ENCODE results near the gene ACBD6.

ACBD6 gene

DNA sequence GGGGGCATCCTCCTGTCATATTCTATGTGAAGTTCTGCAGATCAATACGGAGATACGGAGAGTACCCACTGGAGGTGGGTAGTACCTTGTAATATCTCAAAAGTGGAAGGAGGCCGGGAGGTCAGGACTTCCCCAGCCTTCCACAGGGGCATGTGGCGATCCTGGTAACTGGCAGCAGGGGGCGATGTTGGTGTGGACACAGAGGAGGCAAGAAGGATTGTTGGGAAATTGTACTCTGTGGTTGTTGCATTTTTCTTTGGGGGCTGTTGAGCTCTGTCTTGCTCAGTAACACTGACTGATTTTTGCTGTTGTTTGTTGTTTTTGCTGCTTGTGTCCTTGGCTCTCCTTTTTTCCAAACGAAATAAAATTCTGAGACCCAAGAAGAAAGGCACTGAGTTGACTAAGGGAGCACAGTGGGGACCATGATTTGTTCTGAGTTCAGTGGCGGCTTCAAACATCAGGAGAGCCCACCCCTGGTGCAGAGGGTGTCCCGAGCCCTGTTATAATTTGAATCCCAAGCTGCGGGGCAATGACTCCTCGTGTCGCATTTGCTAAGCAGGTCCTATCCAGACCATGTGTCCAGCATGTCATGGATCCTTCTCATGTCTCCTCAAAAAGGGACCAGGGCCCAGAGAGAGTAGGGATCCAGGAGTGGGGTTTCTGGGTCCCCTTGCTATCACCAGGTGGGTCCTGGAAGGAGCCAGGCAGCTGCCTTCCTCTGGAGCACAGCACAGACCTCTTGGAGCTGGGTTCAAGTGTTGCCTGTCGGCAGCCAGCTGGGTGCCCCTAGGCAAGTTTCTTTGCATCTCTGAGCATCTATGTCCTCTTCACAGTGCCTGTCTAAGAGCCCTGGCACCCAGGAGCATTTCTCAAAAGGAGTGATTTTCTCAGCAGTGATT lies 249.5 kb downstream of the ACBD6 start:
- no peak overlapping the region for H3K27ac ChIP-seq (ENCODE audit: poor library complexity, severe bottlenecking)
- H3K9me3 ChIP-seq (ENCODE audit: severe bottlenecking), result no peaks in the 10 kb centered on the region
- H3K36me3 ChIP-seq (ENCODE audit: low read depth), result no peaks in the 10 kb centered on the region
- H3K27me3 ChIP-seq (ENCODE audit: insufficient read depth, poor library complexity, severe bottlenecking), result no peaks in the 10 kb centered on the region
- H3K4me3 ChIP-seq (ENCODE audit: severe bottlenecking), result no peak overlapping the region
- DNase-seq (ENCODE audit: low spot score) (no peak), ATAC-seq (ENCODE audit: low read depth) (peak; percentile 46; the same call in 2 of the 3 replicates)
- no peaks in the 10 kb centered on the region for H3K4me1 ChIP-seq (ENCODE audit: insufficient read depth, poor library complexity, severe bottlenecking)
- TF ChIP-seq, protein P1, sequence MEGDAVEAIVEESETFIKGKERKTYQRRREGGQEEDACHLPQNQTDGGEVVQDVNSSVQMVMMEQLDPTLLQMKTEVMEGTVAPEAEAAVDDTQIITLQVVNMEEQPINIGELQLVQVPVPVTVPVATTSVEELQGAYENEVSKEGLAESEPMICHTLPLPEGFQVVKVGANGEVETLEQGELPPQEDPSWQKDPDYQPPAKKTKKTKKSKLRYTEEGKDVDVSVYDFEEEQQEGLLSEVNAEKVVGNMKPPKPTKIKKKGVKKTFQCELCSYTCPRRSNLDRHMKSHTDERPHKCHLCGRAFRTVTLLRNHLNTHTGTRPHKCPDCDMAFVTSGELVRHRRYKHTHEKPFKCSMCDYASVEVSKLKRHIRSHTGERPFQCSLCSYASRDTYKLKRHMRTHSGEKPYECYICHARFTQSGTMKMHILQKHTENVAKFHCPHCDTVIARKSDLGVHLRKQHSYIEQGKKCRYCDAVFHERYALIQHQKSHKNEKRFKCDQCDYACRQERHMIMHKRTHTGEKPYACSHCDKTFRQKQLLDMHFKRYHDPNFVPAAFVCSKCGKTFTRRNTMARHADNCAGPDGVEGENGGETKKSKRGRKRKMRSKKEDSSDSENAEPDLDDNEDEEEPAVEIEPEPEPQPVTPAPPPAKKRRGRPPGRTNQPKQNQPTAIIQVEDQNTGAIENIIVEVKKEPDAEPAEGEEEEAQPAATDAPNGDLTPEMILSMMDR (IDR thresholded peaks at IDR 0.05; ENCODE audit: poor library complexity, severe bottlenecking), result peak; percentile 79

- no peaks in the 10 kb centered on the region for H3K27me3 ChIP-seq (ENCODE audit: insufficient read depth, poor library complexity, severe bottlenecking)
- H3K9me3 ChIP-seq (ENCODE audit: severe bottlenecking), result no peaks in the 10 kb centered on the region
- H3K4me1 ChIP-seq (ENCODE audit: insufficient read depth, poor library complexity, severe bottlenecking), result no peaks in the 10 kb centered on the region
- no peak for ATAC-seq (ENCODE audit: low read depth)
- no peak overlapping the region for H3K4me3 ChIP-seq (ENCODE audit: severe bottlenecking)
- no peaks in the 10 kb centered on the region for H3K36me3 ChIP-seq (ENCODE audit: low read depth)
- DNase-seq (ENCODE audit: low spot score), result no peak
- H3K27ac ChIP-seq (ENCODE audit: poor library complexity, severe bottlenecking), result no peak overlapping the region
- TF ChIP-seq, protein P1 (IDR thresholded peaks at IDR 0.05; ENCODE audit: poor library complexity, severe bottlenecking), result no peak
These were observed 250.7 kb downstream of the ACBD6 start for GRCh38 chr1:180251526-180252305.

- ATAC-seq (ENCODE audit: low read depth) (no peak), DNase-seq (ENCODE audit: low spot score) (no peak)
- no peaks in the 10 kb centered on the region for H3K36me3 ChIP-seq (ENCODE audit: low read depth)
- H3K9me3 ChIP-seq (ENCODE audit: severe bottlenecking), result no peaks in the 10 kb centered on the region
- H3K27ac ChIP-seq (ENCODE audit: poor library complexity, severe bottlenecking), result no peak overlapping the region
- TF ChIP-seq, protein P1 (IDR thresholded peaks at IDR 0.05; ENCODE audit: poor library complexity, severe bottlenecking), result no peak
- no peaks in the 10 kb centered on the region for H3K4me1 ChIP-seq (ENCODE audit: insufficient read depth, poor library complexity, severe bottlenecking)
- no peaks in the 10 kb centered on the region for H3K27me3 ChIP-seq (ENCODE audit: insufficient read depth, poor library complexity, severe bottlenecking)
- H3K4me3 ChIP-seq (ENCODE audit: severe bottlenecking), result no peak overlapping the region
These were observed 251.4 kb downstream of the ACBD6 start for GRCh38 chr1:180250883-180251509.

GRCh38 chr1:180250499-180250770 lies 251.9 kb downstream of the ACBD6 start:
- ATAC-seq (ENCODE audit: low read depth) (no peak), DNase-seq (ENCODE audit: low spot score) (peak; percentile 52)
- TF ChIP-seq, protein P1 (IDR thresholded peaks at IDR 0.05; ENCODE audit: poor library complexity, severe bottlenecking), result no peak
- no peaks in the 10 kb centered on the region for H3K36me3 ChIP-seq (ENCODE audit: low read depth)
- no peaks in the 10 kb centered on the region for H3K27me3 ChIP-seq (ENCODE audit: insufficient read depth, poor library complexity, severe bottlenecking)
- H3K4me1 ChIP-seq (ENCODE audit: insufficient read depth, poor library complexity, severe bottlenecking), result no peaks in the 10 kb centered on the region
- no peak overlapping the region for H3K4me3 ChIP-seq (ENCODE audit: severe bottlenecking)
- H3K27ac ChIP-seq (ENCODE audit: poor library complexity, severe bottlenecking), result no peak overlapping the region
- H3K9me3 ChIP-seq (ENCODE audit: severe bottlenecking), result no peaks in the 10 kb centered on the region

Measured in RWPE2 (cell line).